Activated effector memory CD4-positive, alpha-beta T cell treated with anti-CD3 and anti-CD28 coated beads, Interleukin-2, amount 50 U/mL, for 16 hours (primary cell): ENCODE measurements around the gene AP3B1.

Source experiments
- DNase-seq: peaks from one replicate; pipeline ENCODE4 v3.0.0-alpha.2; 2020

AP3B1 gene

GRCh38 chr5:78000191-78000590 is 294.3 kb downstream of the AP3B1 start:
- DNase-seq, result no peak

- no peak for DNase-seq
Measured at GRCh38 chr5:77999399-77999798, 295.1 kb downstream of the AP3B1 start.

GRCh38 chr5:77996943-77997342 is 297.6 kb downstream of the AP3B1 start:
- DNase-seq, result no peak

DNA sequence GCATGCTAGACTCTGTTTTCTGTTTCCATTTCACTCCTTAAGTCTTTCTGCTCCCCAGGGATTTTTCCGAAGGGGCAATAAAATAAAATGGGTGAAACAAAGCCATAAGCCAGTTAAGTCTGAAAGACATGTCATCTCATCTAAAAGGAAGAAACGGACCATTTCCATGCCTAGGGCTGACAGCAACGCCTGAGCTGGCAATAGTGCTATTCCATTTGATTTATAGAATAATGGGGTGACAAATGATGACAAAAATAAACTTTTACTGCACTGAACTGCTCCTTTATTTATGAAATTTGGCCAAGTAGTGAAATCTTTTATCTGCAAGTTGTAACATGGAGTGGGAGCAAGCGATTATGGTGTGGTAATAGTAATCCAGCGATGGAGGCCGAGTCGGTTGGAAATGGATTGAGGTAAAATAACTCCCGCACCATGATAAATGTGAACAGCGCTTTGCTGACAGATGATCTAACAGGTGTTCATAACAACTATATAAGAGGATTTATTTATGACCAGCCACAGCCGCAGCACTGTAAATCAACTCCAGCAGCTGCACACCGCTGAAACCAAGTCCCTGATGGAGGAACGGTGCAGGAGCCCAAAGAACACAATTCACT is 298.6 kb downstream of the AP3B1 start:
- no peak for DNase-seq

GRCh38 chr5:77994943-77995342 is 299.6 kb downstream of the AP3B1 start:
- DNase-seq, result no peak

DNA sequence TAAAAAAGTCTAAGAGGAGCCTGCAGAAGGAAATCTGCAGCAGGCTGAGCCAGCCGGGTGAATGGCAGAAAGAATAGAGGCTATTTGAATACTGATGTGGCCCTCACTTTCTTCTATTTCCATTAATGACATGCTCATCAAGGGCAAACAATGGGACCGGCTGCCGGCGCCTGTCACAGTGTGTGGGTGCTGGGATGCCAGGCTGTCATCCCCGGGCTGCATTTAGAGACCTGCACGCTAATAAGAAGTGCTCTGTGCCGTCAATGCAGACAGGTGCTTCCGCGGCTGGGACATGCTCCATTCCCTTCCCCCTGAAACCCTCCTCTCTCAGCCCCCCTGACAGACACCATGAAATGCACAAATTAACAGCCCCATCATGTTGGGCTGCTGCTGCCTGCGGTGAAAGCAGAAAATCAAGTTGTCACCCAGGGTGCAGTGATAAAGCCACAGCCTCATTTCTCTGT is 300.6 kb downstream of the AP3B1 start:
- no peak for DNase-seq

DNA sequence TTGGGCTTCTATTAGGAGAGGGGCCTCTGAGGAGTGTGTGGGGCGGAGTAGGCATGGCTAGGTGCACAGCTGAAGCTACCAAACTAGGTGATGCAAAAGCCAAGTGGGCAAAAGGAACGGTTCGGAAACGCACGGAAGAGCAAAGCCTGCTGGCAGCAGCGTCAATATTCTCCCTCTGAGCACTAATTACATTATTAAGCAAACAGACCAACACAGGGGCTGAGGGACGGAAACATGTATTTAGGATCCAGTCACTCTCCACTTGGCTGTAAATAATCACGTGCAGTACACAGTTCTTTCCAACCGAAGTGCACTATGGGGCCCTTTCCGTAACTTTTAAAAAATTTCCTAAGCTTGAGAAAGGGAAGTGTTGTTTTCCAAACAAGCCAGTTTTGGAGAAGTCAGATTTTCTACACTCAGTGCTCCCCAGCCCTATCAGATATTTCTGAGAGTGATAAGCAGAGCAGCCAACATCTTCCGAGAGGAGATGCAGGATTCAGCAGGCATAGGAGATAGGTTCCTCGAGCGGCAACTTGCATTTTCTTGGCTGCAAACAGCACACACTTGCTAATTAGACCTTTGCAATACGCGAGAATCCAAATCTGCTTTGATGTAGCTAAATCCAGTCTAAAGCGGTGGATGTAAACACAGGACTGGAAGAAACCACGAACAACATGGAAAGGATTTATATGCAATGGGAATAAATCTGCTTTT is 301.2 kb downstream of the AP3B1 start:
- DNase-seq, result no peak

GRCh38 chr5:77991084-77991483 is 303.4 kb downstream of the AP3B1 start:
- DNase-seq, result no peak

DNA sequence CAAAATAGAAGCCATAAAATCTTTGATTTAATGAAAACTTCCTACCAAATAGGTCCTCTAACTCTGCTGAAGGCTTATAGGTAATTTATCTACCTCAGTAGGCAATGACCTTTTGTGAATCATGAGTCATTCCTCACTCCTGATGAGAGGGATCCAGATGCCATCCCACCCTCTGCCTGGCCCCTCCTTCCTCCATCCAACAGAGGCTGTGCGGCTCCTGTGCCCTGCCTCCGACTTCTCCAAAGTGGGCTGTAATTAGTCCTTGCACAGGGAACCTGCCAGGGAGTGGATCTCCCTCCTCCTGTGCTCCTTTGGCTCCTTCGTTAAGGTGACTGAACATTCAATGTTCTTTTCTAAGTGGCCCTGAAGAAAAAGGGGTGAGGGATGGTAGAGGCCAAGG is 304.5 kb downstream of the AP3B1 start:
- no peak for DNase-seq

- DNase-seq, result no peak
Measured at GRCh38 chr5:77987988-77988387, 306.5 kb downstream of the AP3B1 start.

DNA sequence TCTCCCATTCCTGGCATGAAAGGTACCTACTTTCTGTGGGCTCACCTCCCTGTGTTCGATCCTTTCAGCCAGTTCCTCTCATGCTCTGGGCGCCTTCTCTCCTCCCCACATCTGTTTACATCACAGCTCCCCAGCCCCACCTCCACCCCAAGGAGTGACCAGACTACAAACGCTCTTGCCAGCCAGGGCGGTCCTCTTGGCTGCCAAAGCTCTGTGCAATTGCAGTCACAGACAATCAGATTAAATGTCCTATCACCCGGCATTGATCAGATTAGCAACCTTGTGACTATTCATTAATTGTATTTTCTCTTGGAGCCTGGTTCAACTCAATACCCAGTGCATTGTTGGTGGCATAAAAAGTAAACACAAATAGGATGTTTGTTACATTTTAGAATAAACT is 307.2 kb downstream of the AP3B1 start:
- DNase-seq, result no peak

DNA sequence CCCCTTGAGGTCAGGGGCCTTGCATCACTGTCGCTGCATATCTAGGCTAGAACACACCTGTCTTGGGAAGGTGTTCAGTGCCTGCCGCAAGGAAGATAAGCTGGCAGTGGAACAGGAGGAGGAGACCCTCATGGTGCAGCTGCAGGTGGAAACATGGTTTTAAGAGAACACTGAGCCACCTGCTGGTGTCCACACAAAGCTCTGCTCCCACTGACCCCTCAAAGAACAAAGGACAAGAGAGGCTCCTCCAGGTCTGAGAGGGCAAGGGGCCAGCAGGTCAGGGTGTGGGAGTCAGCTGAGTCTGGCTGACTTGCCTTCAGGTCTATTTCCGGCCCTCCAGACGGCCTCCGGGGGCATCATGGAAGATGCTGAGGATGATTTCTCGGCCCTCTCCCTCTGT is 308.2 kb downstream of the AP3B1 start:
- no peak for DNase-seq

DNA sequence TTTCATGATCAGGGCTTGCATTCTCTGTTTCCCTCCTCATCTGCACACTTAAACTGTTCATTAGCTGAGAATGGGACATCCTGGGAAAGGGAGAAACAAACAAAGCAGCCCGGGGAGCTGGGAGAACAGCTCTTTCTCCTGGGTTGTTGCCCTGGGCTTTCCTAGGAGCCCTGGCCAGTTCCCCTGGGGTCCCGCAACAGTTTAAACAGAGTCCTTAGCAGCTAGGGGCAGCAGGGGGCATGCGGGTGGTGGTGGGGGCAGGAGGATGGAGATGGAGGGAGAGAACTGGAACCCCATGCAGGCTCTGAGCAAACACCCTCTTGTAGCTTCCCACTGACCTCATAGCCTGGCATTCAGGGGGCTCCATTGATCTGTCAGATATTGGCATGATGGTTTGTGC is 309.3 kb downstream of the AP3B1 start:
- no peak for DNase-seq

- DNase-seq, result no peak
Measured at GRCh38 chr5:77984587-77984986, 309.9 kb downstream of the AP3B1 start.

DNA sequence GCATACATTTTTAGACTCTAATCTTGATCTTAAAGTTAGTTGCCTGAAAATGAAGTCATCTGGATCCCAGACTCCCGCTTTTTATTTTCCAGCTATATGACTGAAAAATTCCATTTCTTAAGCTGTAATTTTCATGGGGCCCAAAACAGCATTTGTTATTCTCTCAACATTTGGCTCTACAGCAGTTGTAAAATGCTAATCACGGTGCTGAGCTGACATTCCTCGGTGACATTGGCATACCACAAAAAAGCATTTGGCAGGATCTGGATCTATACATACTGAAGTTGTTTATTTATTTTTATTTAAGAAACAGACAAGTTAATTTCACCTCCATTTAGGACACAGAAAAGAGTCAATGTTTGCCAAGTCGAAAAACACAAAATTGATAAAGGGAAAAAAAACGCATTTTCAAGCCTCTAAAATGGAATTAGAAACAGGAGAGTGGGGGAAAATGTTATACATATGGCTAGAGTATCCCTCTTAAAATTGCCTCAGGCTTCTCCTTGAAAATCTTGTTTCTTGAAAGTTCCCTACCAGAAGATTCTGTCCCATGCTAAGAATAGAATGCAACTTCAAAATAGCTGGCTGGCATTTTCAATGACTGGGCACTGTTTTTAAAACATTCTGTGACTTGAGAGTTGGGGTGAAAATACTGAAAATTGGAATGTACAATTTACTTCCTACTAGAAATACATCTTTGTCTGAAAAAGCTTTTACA is 310.9 kb downstream of the AP3B1 start:
- DNase-seq, result no peak

- no peak for DNase-seq
Measured at GRCh38 chr5:77981820-77982219, 312.7 kb downstream of the AP3B1 start.

- DNase-seq, result no peak
Measured at GRCh38 chr5:77974576-77974975, 319.9 kb downstream of the AP3B1 start.

DNA sequence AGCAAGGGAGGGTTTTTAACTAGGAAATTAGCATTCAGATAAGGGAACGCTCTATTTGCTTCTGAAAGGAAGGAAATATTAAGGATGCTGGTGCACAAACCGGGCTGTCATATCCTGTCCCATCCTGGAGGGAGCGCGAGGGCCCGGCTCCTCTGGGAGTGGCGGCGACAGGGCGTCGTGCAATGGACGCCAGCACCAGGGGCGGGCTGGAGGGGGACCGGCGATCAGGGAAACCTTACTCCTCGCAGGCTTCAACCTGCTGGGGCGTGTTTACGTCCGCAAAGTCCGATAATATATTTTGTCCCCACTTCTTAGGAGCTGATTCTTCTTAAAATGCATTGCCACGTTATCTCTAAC is 321.3 kb downstream of the AP3B1 start:
- no peak for DNase-seq

- DNase-seq, result no peak
Measured at GRCh38 chr5:77972469-77973252, 321.8 kb downstream of the AP3B1 start.

DNA sequence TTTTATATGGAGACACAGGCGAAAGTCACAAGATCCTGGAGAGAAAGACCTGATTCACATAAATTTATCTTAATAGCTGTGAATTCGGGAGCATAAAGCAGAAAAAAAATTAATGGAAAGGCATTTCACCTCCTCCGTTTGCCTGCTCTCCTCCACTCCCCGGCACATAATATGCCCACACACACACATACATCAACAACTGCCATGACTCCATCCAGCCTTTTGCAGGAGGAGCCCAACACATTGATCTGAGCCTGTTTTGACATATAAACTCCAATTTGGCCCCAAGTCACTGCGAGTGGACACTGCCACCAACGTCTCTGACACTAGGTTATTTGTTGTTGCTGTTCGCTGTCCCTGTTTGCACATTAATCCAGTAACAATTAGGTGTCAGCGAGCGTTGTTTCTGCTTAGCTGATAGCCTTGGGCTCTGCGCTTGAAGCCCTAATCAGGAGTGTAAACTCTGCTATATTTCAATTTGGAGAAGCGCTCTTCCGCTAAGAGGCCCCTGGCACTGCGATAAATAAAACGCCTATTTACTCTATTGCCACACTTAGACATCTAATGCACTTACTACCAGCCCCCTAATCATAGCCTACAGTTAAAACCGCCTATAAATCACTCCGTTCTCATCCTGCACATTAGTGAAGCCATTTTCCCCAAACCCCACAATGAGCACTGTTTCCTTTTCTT is 322.6 kb downstream of the AP3B1 start:
- no peak for DNase-seq

DNA sequence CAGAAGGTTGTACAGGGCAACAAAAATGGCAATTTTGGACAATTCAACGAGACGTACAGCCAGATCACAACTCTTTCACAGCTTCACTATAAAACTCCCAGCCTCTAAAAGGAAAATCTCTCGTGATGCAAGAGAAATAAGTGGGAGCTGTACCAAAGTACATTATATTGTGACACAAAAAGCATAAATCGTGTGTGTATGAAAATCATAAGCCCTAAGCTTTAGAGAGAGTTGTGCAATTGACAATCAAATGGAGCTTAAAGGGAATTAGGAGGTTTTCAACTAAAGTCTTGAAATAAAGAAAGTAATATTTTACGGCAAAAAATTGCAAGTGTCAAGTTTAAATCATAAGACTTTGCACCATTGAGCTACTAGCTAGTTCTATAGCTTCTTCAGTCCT is 323.6 kb downstream of the AP3B1 start:
- DNase-seq, result no peak

DNA sequence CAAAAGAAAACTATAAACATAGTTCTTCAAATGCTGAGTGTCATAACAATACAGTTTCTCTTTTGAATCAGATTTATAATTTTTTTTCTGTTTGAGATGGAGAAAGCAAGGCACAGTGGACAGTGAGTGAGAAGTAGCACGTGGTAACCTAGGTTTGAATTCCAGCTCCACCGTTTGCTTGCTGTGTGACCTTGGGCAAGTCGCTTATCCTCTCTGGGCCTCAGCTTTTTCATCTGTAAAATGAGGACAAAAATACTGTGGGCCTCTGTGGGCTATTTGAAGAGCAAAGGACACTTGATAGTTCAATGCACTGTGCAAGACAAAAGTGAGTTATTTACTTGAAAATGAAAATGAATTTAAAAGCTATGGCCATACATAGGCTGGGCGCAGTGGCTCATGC is 330.7 kb downstream of the AP3B1 start:
- DNase-seq, result no peak

GRCh38 chr5:77960863-77961396 is 333.6 kb downstream of the AP3B1 start:
- no peak for DNase-seq
